T-helper 17 cell (primary cell): ENCODE data around the gene RALGAPB. TPM values are rescaled to one million over a fixed set of nuclear protein-coding genes. Genes with fewer than 3 reads are reported as not detected.
"Not testable (repeated sequence)": the region's sequence is repeated elsewhere in the genome, so short reads cannot be mapped to it uniquely, and the experiment has no call there.

Experiments
- ATAC-seq: fragments of 150-1000 bp; cut with Tn5 transposase; 2 replicates; pipeline ENCODE4 v1.10.0; 2021; ENCODE audit warnings: mild to moderate bottlenecking, moderate library complexity
- DNase-seq, 3 donors: peaks; one replicate each; pipeline versions ENCODE4 v3.0.0 to v3.0.0-alpha.2; 2020 to 2021
- H3K9me3 ChIP-seq: one replicate; pipeline ENCODE4 v1.7.0; 2013; ENCODE audit warnings: low read length, mild to moderate bottlenecking; ENCODE audit not compliant: control insufficient read depth, poor library complexity, severe bottlenecking
- H3K27ac Mint-ChIP-seq: one replicate; pipeline ENCODE4 v1.8.0; 2022; ENCODE audit warnings: mild to moderate bottlenecking, moderate library complexity, mixed read lengths
- H3K27me3 Mint-ChIP-seq: one replicate; pipeline ENCODE4 v1.8.0; 2022; ENCODE audit warnings: mixed read lengths
- H3K36me3 Mint-ChIP-seq: one replicate; pipeline ENCODE4 v1.8.0; 2022; ENCODE audit warnings: low read depth, mixed read lengths
- H3K4me1 Mint-ChIP-seq: one replicate; pipeline ENCODE4 v1.8.0; 2022; ENCODE audit warnings: mild to moderate bottlenecking, mixed read lengths
- H3K4me3 Mint-ChIP-seq: one replicate; pipeline ENCODE4 v1.8.0; 2022; ENCODE audit warnings: mild to moderate bottlenecking, moderate library complexity, mixed read lengths
- total RNA-seq, 4 donors: library from RNA in 2 of 4; stranded (reverse) in 2 of 4; gene quantifications; one replicate each; pipeline ENCODE4 v1.2.3 and lab custom pipeline; 2022 to 2026

The RALGAPB gene
- total RNA-seq, 2 donors from 2014 or later: 42.1 to 45.2 TPM

DNA sequence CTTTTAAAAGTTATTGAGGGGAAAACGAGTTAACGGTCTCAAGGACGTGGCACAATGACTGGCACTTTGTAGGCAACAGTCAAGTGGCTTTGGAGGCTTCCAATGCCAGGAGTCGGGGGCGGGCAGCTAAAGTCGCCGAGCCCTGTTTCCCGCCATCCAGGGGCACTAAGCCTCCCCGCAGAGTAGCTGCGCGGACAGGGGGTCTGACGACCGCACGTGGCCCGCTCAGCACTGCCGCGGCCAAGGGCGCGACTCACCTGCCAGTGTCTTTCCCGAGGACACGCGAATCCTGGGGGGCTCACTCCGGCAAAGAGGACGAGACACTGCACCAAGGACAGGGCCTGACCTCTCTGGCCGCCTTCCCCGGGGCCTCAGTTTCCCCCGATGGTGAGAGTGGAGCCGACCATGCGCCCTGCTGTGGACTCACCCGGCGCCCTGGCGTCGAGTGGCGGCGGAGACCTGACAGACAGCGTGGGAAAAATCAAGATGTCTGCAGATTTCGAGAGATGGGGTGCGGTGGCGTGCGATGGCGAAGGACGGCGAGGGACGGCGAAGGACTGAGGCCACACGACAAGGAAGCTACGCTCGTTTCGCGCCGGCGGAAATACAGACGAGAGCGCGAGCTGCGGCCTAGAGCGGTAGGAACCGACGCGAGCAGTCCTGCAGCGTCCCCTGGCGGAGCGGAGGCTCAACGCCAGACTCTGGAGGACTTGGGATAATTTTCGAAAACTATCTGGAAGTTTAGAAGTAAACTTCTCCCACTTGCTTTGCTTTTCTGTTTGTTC is 37.7 kb upstream of the RALGAPB start, which contains the start of gene SNHG17:
SNHG17 (minus strand) TSS at position 559 of the 785 bp plus-strand sequence.
- H3K27ac Mint-ChIP-seq: peak within 1 kb of the TSS; percentile 94
- peaks cover 16% of the 10 kb centered on the region for H3K27me3 Mint-ChIP-seq
- H3K4me1 Mint-ChIP-seq: peaks cover 24% of the 10 kb centered on the region
- no peaks in the 10 kb centered on the region for H3K9me3 ChIP-seq
- ATAC-seq (peak; percentile 91), DNase-seq (peak; percentile 83 to 87 (median 83))
- H3K36me3 Mint-ChIP-seq: peaks cover 5% of the 10 kb centered on the region
- H3K4me3 Mint-ChIP-seq: peak within 1 kb of the TSS; percentile 91

DNA sequence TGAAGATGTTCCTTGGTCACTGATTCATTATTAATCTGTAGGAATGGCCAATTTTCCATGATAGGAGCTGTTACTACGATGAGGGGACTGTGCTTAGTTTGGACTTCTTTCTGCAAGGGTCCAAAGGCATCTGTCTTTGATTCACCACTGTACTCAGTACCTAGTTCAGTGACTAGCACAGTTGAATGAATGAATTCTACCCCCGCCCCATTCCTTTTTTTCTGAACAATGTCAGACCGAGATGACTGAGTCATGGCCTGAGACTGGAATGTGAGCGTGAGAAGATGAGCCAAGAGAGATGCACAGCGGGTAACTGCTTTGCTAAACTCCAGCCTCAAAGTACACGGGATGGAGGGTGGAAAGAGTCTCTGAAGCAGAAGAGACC is 37.1 kb upstream of the RALGAPB start:
- Mint-ChIP-seq H3K4me1 (peaks cover 24% of the 10 kb centered on the region), H3K27ac (peak overlapping the region; percentile 94), H3K36me3 (peaks cover 5% of the 10 kb centered on the region), H3K27me3 (peaks cover 16% of the 10 kb centered on the region), H3K4me3 (peak overlapping the region; percentile 91)
- DNase-seq (no peak), ATAC-seq (no peak)
- H3K9me3 ChIP-seq: no peaks in the 10 kb centered on the region

DNA sequence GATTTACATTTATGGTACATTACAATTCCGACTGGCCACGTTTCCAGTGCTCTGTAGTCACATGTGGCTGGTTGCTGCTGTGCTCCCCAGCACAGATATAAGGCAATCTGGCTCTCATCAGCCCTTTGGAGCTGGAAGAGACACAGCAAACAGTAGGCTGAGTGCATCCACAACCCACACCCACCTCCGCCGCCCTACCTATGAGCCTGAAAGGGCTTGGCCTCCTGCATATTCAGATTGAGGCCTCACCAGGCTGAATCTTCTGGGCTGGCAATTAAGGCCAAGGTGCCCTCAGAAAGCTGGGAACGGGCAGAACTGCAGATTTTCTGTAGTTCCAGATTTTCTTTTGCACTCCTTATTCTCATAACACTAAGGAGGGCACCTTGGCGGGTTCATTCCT is 34.8 kb upstream of the RALGAPB start:
- H3K9me3 ChIP-seq: no peaks in the 10 kb centered on the region
- no peak overlapping the region for H3K4me3 Mint-ChIP-seq
- H3K27ac Mint-ChIP-seq: no peak overlapping the region
- peaks cover 16% of the 10 kb centered on the region for H3K27me3 Mint-ChIP-seq
- peaks cover 7% of the 10 kb centered on the region for H3K4me1 Mint-ChIP-seq
- peaks cover 5% of the 10 kb centered on the region for H3K36me3 Mint-ChIP-seq
- DNase-seq (no peak), ATAC-seq (no peak)

DNA sequence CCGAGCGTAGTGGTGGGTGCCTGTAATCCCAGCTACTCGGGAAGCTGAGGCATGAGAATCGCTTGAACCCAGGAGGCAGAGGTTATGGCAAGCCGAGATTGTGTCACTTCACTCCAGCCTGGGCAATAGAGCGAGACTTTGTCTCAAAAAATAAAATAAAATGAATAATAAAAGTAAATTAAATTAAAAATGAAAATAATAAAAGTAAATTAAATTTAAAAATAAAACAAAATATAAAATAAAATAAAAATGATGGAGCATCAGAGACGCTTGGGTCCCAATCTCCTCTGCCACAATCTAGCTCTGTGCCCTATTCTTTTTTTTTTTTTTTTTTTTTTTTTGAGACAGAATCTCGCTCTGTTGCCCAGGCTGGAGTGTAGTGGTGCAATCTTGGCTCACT is 31.5 kb upstream of the RALGAPB start:
- not testable (repeated sequence) for H3K4me1 Mint-ChIP-seq, H3K4me3 Mint-ChIP-seq, DNase-seq, H3K27ac Mint-ChIP-seq, H3K9me3 ChIP-seq, H3K36me3 Mint-ChIP-seq, ATAC-seq
- peaks cover 16% of the 10 kb centered on the region for H3K27me3 Mint-ChIP-seq

DNA sequence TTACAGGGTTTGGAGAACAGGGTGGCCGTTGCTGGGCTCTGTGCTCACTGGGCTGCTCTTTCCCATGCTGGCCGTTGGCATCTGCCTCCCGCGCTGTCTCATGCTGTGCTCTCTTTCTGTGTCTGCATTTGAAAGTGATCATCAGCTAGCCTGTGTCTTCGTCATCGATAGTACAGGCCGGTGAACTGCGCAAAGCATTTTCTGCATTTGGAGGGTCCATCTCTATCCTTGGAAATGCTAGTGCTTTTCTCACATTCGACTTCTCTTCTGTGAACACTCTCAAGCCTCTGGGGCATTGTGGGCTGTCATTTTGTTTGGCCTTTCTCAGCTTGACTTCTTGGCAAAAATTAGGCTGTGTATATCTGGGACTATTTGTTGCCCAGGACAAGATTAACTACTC is 30.7 kb upstream of the RALGAPB start:
- H3K4me3 Mint-ChIP-seq: no peak overlapping the region
- no peak for ATAC-seq
- peaks cover 16% of the 10 kb centered on the region for H3K27me3 Mint-ChIP-seq
- no peak overlapping the region for H3K27ac Mint-ChIP-seq
- no peaks in the 10 kb centered on the region for H3K9me3 ChIP-seq
- no peak for DNase-seq
- peaks cover 6% of the 10 kb centered on the region for H3K4me1 Mint-ChIP-seq
- H3K36me3 Mint-ChIP-seq: peaks cover 2% of the 10 kb centered on the region

DNA sequence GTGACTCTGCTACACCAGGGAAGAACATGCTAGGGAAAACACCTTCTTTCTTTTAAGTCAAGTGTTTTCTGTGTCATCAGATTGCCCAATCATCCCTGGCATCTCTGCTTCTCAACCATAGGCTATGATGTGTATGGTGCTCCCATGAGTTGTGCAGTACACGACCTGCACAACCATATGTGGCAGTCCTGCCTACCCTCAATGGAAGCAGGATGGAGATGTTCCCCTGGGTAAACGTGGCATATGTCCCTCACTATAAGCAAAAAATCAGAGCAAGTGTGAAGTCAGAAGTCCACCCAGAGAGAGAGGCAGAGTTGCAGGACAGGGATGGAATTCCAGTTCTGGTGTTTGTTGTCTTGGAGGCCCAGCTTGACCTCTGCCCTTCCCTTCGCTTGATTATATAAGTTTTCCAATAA is 27.3 kb upstream of the RALGAPB start:
- Mint-ChIP-seq H3K4me3 (no peak overlapping the region), H3K36me3 (peaks cover 11% of the 10 kb centered on the region), H3K27me3 (no peaks in the 10 kb centered on the region), H3K27ac (no peak overlapping the region), H3K4me1 (peaks cover 23% of the 10 kb centered on the region)
- no peaks in the 10 kb centered on the region for H3K9me3 ChIP-seq
- ATAC-seq: no peak
- DNase-seq: no peak

DNA sequence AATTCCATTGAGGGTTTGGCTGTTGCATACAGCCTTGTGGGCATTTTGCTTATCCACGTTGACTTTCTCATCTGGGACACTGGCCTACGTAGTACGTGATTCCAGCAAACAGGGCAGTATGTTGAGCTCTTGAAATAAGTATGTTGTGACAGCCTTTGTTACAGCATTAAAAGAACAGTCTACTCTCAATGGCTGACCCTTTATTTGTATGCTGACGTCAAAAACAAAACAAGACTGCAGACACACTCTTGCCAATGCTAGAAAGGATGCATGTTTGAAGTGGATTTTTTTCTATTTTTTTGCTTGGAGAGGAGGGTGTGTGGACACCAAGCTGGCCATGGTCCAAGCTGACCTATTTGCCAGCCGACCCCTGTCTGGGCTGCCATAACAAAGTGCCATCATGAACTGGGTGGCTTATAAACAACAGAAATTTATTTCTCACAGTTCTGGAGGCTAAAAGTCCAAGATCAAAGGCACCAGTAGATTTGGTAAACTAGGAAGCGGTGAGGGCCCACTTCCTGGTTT is 26.7 kb upstream of the RALGAPB start:
- Mint-ChIP-seq H3K27ac (peak overlapping the region; percentile 80), H3K36me3 (peaks cover 15% of the 10 kb centered on the region), H3K27me3 (no peaks in the 10 kb centered on the region), H3K4me3 (peak overlapping the region; percentile 82), H3K4me1 (peaks cover 25% of the 10 kb centered on the region)
- DNase-seq (no peak), ATAC-seq (no peak)
- H3K9me3 ChIP-seq: no peaks in the 10 kb centered on the region

DNA sequence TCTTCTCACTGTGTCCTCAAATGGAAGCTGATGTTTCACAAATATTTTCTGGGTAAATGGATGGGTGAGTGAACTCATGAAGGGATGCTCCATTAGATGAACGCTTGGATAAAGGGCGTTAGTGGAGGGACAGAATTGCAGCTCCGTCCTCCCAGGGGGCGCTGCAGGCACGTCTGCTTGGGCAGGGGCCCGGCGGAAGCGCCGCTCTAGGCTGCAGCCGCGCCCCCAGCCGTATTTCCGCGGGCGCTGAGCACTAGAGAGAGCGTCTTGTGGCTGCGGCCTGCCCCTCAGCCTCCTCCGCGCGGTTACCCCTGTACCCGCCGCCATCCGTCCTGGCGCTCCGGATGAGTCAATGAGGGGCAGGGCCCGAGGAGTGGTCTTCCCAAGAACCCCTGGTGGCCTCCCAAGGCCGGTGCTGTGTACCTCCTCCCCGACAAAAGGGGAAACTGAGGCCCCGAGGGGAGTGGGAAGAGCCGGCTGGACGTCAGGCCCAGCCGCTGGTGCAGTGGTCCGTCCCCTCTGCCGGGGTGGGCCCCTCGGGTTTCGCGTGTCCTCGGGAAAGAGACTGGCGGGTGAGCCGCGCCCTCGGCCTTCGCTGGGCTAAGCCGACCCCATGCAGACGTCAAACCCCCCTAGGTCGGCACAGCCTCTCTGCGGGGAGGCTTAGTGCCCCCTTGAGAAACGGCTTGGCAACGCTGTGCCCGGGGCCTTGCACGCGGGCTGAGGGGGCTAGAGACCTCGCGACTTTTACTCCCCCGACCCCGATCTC is 26.0 kb upstream of the RALGAPB start:
- Mint-ChIP-seq H3K36me3 (peaks cover 17% of the 10 kb centered on the region), H3K4me1 (peaks cover 27% of the 10 kb centered on the region), H3K27me3 (no peaks in the 10 kb centered on the region), H3K4me3 (peak overlapping the region; percentile 82), H3K27ac (peak overlapping the region; percentile 80)
- H3K9me3 ChIP-seq: no peaks in the 10 kb centered on the region
- DNase-seq (peak; percentile 87 to 92 (median 91)), ATAC-seq (peak; percentile 99)

DNA sequence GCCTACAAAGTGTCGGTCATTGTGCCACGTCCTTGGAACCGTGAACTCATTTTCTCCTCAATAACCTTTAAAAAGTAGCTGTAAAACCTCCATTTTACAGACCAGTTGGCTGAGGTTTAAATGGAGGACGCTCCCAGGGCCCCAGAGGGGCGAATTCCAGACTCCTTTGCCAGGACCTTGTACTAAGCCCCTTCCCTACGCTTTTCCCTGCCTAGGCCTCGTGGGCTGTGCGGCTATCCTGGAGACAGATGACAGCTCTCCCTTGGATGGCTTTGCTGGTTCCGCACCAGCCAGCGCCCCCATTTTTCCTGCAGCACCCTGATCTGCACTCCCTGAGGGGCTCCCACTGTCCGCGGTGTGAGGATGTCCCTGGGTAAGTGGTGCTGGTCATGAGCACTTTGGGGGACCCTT is 25.4 kb upstream of the RALGAPB start:
- Mint-ChIP-seq H3K36me3 (peaks cover 17% of the 10 kb centered on the region), H3K4me3 (peak overlapping the region; percentile 82), H3K27ac (peak overlapping the region; percentile 80), H3K27me3 (no peaks in the 10 kb centered on the region), H3K4me1 (peaks cover 27% of the 10 kb centered on the region)
- ATAC-seq (no peak), DNase-seq (no peak)
- H3K9me3 ChIP-seq: no peaks in the 10 kb centered on the region

DNA sequence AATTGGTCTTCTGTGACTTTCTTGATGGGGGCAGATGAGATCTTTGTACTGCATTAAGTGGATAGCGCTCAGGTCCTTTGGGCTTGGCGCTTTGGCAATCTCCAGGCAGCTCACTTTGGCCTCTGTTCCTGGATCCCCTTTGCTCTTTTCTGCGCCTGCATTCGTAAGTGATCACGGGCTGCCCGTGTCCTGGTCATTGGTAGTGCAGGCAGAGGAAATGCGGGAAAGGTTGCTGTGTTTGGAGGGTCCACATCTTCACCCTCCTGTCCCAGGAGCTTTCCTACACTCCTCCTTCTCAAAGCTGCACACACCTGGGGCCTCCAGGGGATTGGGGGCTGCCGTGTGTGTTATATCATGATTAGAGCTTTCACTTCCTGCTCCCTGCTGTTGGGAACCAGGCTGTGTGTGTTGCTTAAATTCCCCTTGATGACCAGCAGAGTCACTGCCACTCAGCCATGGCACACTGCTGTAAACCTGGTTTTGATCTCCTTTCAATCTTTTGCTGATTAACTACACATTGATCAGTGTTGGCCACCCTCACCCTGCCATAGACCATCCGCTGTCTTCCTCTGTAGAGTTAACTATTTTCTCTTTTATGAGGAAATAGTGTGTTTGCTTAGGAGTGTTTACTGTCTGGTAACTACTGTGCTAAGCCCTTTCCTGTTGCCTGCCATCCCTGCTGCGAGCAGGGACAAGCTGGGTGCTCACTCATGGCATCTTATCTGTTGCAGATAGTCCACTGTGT is 24.5 kb upstream of the RALGAPB start:
- DNase-seq: no peak
- peak overlapping the region; percentile 82 for H3K4me3 Mint-ChIP-seq
- H3K4me1 Mint-ChIP-seq: peaks cover 27% of the 10 kb centered on the region
- H3K9me3 ChIP-seq: no peaks in the 10 kb centered on the region
- peaks cover 17% of the 10 kb centered on the region for H3K36me3 Mint-ChIP-seq
- no peaks in the 10 kb centered on the region for H3K27me3 Mint-ChIP-seq
- peak overlapping the region; percentile 80 for H3K27ac Mint-ChIP-seq
- no peak for ATAC-seq

DNA sequence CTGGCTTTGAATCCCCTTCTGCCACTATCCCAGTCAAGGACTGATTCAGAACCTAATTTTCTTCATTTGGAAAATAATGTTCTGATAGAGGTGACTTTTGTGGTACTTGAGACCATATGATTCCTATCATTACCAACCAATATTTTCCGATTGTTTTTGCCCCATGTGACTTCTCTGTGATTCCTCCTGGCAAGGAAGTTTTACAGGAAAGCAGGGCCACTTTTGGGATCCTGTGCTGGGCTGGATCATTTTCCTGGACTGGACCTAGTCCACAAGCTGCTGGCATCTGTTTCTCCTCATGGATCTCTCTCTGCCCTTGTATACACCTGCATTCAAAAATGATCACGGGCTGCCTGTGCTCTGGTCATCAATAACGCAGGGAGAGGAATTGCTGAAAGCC is 23.6 kb upstream of the RALGAPB start:
- Mint-ChIP-seq H3K4me3 (no peak overlapping the region), H3K27ac (no peak overlapping the region), H3K36me3 (peaks cover 17% of the 10 kb centered on the region), H3K4me1 (peaks cover 27% of the 10 kb centered on the region), H3K27me3 (no peaks in the 10 kb centered on the region)
- no peak for ATAC-seq
- DNase-seq: no peak
- H3K9me3 ChIP-seq: no peaks in the 10 kb centered on the region

DNA sequence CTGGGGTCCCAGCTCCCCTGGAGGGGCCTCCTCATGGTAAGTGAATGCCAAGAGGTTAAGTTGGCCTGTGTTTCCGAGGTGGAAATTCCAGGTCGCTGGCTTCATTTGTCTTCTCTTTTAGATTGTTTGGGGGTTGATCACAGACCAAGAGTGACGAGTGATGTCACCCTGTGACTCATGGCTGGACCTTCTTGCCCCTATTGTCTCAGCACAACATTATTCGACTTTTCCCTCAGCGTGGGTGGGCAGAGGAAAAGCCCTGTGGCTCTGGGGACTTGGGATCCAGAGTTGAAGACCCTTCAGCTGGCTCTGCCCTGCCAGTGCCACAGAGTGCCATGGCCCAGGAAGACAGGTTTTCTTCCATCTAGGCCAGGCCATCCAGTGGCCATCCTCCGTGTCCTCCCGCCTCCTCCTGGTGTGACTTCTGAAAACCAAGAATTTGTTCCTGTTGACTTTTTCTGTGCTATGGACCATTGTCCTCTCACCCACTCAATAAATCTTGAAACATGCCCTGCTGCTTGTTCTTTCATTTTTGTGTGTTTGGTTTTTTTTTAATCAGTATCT is 22.1 kb upstream of the RALGAPB start:
- DNase-seq (no peak), ATAC-seq (no peak)
- Mint-ChIP-seq H3K27ac (no peak overlapping the region), H3K27me3 (no peaks in the 10 kb centered on the region), H3K4me1 (peaks cover 27% of the 10 kb centered on the region), H3K4me3 (no peak overlapping the region), H3K36me3 (peaks cover 17% of the 10 kb centered on the region)
- no peaks in the 10 kb centered on the region for H3K9me3 ChIP-seq
